H1 (cell line): ENCODE measurements around the gene CST7. TPM values are rescaled to one million over a fixed set of nuclear protein-coding genes. Genes with fewer than 3 reads are reported as not detected.
"Not testable (repeated sequence)": the region's sequence is repeated elsewhere in the genome, so short reads cannot be mapped to it uniquely, and the experiment has no call there.

ENCODE experiments used
- CTCF ChIA-PET: fragments of 300-600 bp; sonication (Branson Sonifier 250); formaldehyde crosslinking; loops from one replicate; lab custom pipeline; 2021; ENCODE audit not compliant: partially characterized antibody; lab: Charles Lee
- POLR2A ChIA-PET: fragments of 300-600 bp; sonication (Branson Sonifier 250); formaldehyde crosslinking; loops from one replicate; lab custom pipeline; 2021; ENCODE audit warnings: inconsistent platforms; ENCODE audit not compliant: partially characterized antibody; lab: Charles Lee
- DNase-seq, 2 experiments: peaks; one replicate each; pipeline versions ENCODE4 v3.0.0 to v3.0.0-alpha.2; 2010 to 2022; ENCODE audit warnings: low spot score in 2 of 2, low read depth in 1 of 2, mixed read lengths in 1 of 2
- FAIRE-seq: peaks from 2 replicates; lab custom pipeline; 2011; peaks lifted over from hg19 to GRCh38; lab: Jason Lieb, UNC
- H2AFZ ChIP-seq: 2 replicates; pipeline ENCODE4 v1.8.1; 2012; ENCODE audit warnings: low read length, inconsistent platforms
- H2AK5ac ChIP-seq: 2 replicates; pipeline ENCODE4 v1.6.1; 2013; ENCODE audit warnings: low read depth, low read length
- H2BK120ac ChIP-seq: replicated peaks from 2 replicates; pipeline ENCODE3; 2013; ENCODE audit warnings: low read depth, low read length, inconsistent platforms
- H2BK12ac ChIP-seq: 2 replicates; pipeline ENCODE4 v1.6.1; 2013; ENCODE audit warnings: low read depth, low read length
- H2BK15ac ChIP-seq: 2 replicates; pipeline ENCODE4 v1.6.1; 2013; ENCODE audit warnings: low read length
- H2BK20ac ChIP-seq: 2 replicates; pipeline ENCODE4 v1.6.1; 2013; ENCODE audit warnings: low read length
- H2BK5ac ChIP-seq: 2 replicates; pipeline ENCODE4 v1.6.1; 2013; ENCODE audit warnings: low read depth, low read length
- H3K14ac ChIP-seq: 2 replicates; pipeline ENCODE4 v1.6.1; 2013; ENCODE audit warnings: inconsistent platforms; ENCODE audit not compliant: insufficient read length
- H3K18ac ChIP-seq: 2 replicates; pipeline ENCODE4 v1.6.1; 2013; ENCODE audit warnings: low read length; ENCODE audit errors: extremely low read depth
- H3K23ac ChIP-seq: 2 replicates; pipeline ENCODE4 v1.6.1; 2013; ENCODE audit warnings: inconsistent platforms; ENCODE audit not compliant: insufficient read length
- H3K23me2 ChIP-seq: 2 replicates; pipeline ENCODE4 v1.6.1; 2013; ENCODE audit warnings: low read depth, low read length
- H3K27ac ChIP-seq: 2 replicates; pipeline ENCODE4 v1.6.1; 2011; ENCODE audit warnings: low read depth, low read length, inconsistent platforms
- H3K27me3 ChIP-seq, 4 experiments: replicated peaks in 1 of 4; 1 replicate in 1 of 4; 2 replicates in 3 of 4; pipeline versions ENCODE4 v1.6.1 to v1.8.1; 2011 to 2013; ENCODE audit warnings: low read length in 3 of 4, mild to moderate bottlenecking in 3 of 4, inconsistent platforms in 2 of 4, mixed read lengths in 2 of 4, moderate library complexity in 1 of 4; ENCODE audit not compliant: control insufficient read depth in 3 of 4, insufficient read depth in 3 of 4; ENCODE audit errors: extremely low read depth in 1 of 4
- H3K36me3 ChIP-seq, 4 experiments: 2 replicates each; pipeline versions ENCODE4 v1.6.1 to v1.8.1; 2011 to 2013; ENCODE audit warnings: mild to moderate bottlenecking in 4 of 4, low read length in 3 of 4, moderate library complexity in 2 of 4, control low read depth in 1 of 4, inconsistent platforms in 1 of 4; ENCODE audit not compliant: insufficient read depth in 4 of 4, control insufficient read depth in 2 of 4
- H3K4ac ChIP-seq: replicated peaks from 2 replicates; pipeline ENCODE3; 2013; ENCODE audit warnings: low read length, low read depth, mixed read lengths, inconsistent platforms; ENCODE audit not compliant: insufficient read length
- H3K4me1 ChIP-seq, 4 experiments: replicated peaks in 1 of 4; 1 replicate in 1 of 4; 2 replicates in 3 of 4; pipeline versions ENCODE4 v1.6.1 to v1.8.1; 2011 to 2013; ENCODE audit warnings: low read length in 3 of 4, inconsistent platforms in 2 of 4, mixed read lengths in 1 of 4; ENCODE audit not compliant: insufficient read depth in 4 of 4, control insufficient read depth in 3 of 4
- H3K4me2 ChIP-seq, 2 experiments: 2 replicates each; pipeline versions ENCODE4 v1.6.1 to v1.8.1; 2011 to 2013; ENCODE audit warnings: low read depth in 2 of 2, low read length in 2 of 2, control low read depth in 1 of 2, inconsistent platforms in 1 of 2, mild to moderate bottlenecking in 1 of 2; ENCODE audit not compliant: insufficient read depth in 1 of 2
- H3K4me3 ChIP-seq, 4 experiments: fragments of 200-600, 300-600 bp in 1 of 4; sonication (generic), shearing (Covaris generic), sonication (Bioruptor Twin) in 1 of 4; 2 replicates each; pipeline versions ENCODE4 v1.5.1 to v1.8.1; 2011 to 2016; ENCODE audit warnings: low read length in 4 of 4, low read depth in 3 of 4, control low read depth in 2 of 4, inconsistent platforms in 2 of 4, mild to moderate bottlenecking in 2 of 4, mixed read lengths in 1 of 4, moderate library complexity in 1 of 4; ENCODE audit not compliant: insufficient read depth in 2 of 4; ENCODE audit errors: extremely low read depth in 1 of 4
- H3K56ac ChIP-seq: replicated peaks from 2 replicates; pipeline ENCODE3; 2013; ENCODE audit warnings: low read depth, mild to moderate bottlenecking, mixed read lengths, low read length, inconsistent platforms; ENCODE audit not compliant: insufficient read length
- H3K79me1 ChIP-seq: 2 replicates; pipeline ENCODE4 v1.6.1; 2013; ENCODE audit warnings: low read depth, low read length, control low read depth
- H3K79me2 ChIP-seq, 2 experiments: 2 replicates each; pipeline versions ENCODE4 v1.6.1 to v1.8.1; 2012 to 2013; ENCODE audit warnings: low read length in 2 of 2, mild to moderate bottlenecking in 2 of 2, inconsistent platforms in 1 of 2; ENCODE audit not compliant: insufficient read depth in 2 of 2, control insufficient read depth in 1 of 2
- H3K9ac ChIP-seq, 4 experiments: replicated peaks in 1 of 4; 1 replicate in 1 of 4; 2 replicates in 3 of 4; pipeline versions ENCODE4 v1.6.1 to v1.8.1; 2011 to 2013; ENCODE audit warnings: low read depth in 3 of 4, low read length in 3 of 4, control low read depth in 2 of 4, mild to moderate bottlenecking in 2 of 4, moderate library complexity in 2 of 4, inconsistent platforms in 1 of 4; ENCODE audit errors: extremely low read depth in 1 of 4
- H3K9me3 ChIP-seq, 2 experiments: 2 replicates each; pipeline versions ENCODE4 v1.6.1 to v1.8.1; 2012 to 2013; ENCODE audit warnings: mild to moderate bottlenecking in 2 of 2, moderate library complexity in 2 of 2, control low read depth in 1 of 2, inconsistent platforms in 1 of 2, low read depth in 1 of 2, low read length in 1 of 2, mixed read lengths in 1 of 2; ENCODE audit not compliant: insufficient read depth in 2 of 2
- H4K20me1 ChIP-seq, 2 experiments: replicated peaks in 1 of 2; 2 replicates each; pipeline versions ENCODE3 to v1.8.1; 2011 to 2013; ENCODE audit warnings: inconsistent platforms in 2 of 2, low read length in 2 of 2, mild to moderate bottlenecking in 1 of 2; ENCODE audit not compliant: insufficient read depth in 2 of 2, control insufficient read depth in 1 of 2
- H4K5ac ChIP-seq: 2 replicates; pipeline ENCODE4 v1.6.1; 2013; ENCODE audit warnings: low read length, low read depth, mixed read lengths, inconsistent platforms; ENCODE audit not compliant: insufficient read length
- H4K8ac ChIP-seq: 2 replicates; pipeline ENCODE4 v1.8.0; 2013; ENCODE audit warnings: mild to moderate bottlenecking, moderate library complexity, low read length, inconsistent platforms; ENCODE audit not compliant: insufficient read depth; ENCODE audit errors: extremely low read depth
- H4K91ac ChIP-seq: replicated peaks from 2 replicates; pipeline ENCODE3; 2013; ENCODE audit warnings: low read length, mixed read lengths, inconsistent platforms; ENCODE audit not compliant: insufficient read length
- WGBS, 2 experiments: shearing (Covaris generic) in 1 of 2; methylation state at CpG; one replicate each; pipeline versions ENCODE4 v1.1.6 to v1.1.7; 2013 to 2015; ENCODE audit warnings: low lambda C conversion rate in 2 of 2, mixed read lengths in 2 of 2, inconsistent platforms in 1 of 2, low coverage in 1 of 2, missing lambda C conversion rate in 1 of 2; ENCODE audit not compliant: insufficient replicate concordance in 2 of 2, insufficient coverage in 1 of 2, insufficient read length in 1 of 2; ENCODE audit errors: extremely low coverage in 1 of 2, missing lambda C conversion rate in 1 of 2; 5-methylcytosine and 5-hydroxymethylcytosine counted together
- polyA plus RNA-seq, 7 experiments: library from polyadenylated mRNA; depleted of rRNA in 3 of 7; stranded (reverse) in 5 of 7; unstranded in 2 of 7; fragments of >200 nt in 5 of 7; fragments of 200-250 nt in 2 of 7; gene quantifications; 1 replicate in 5 of 7; 2 replicates in 1 of 7; 4 replicates in 1 of 7; pipeline versions ENCODE4 v1.2.1 to v1.2.3, GENCODE V29; 2011 to 2013; ENCODE audit warnings: missing spikeins in 2 of 7, mixed read lengths in 2 of 7
- total RNA-seq: library from RNA; stranded (reverse); fragmentation: NEBNext Ultra II Directional; extraction: Animal tissue kit (Norgen Biotek cat#: 25700); gene quantifications from 2 replicates; pipeline ENCODE4 v1.2.1, GENCODE V29; 2021

The CST7 gene
- total and polyA plus RNA-seq, 2 of the 8 experiments (the other 6 are each of a cell fraction or from before 2014, with no cell fraction given) = not detected

DNA sequence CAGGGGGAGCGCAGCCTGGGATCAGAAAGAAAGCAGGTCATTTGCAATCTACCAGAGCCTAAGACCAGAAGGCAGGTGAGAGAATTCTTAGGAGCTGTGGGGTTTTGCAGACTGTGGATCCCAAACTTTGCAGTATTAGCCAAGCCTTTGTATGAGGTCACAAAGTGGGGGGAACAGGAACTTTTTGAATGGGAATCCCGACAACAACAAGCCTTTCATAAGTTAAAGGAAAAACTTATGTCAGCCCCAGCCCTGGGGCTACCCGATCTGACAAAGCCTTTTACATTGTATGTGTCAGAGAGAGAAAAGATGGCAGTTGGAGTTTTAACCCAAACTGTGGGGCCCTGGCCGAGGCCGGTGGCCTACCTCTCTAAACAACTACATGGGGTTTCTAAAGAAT, 19.8 kb upstream of the CST7 start:
- H4K91ac ChIP-seq, H3K79me1 ChIP-seq, H2AK5ac ChIP-seq, H3K36me3 ChIP-seq, H4K20me1 ChIP-seq, H3K4me3 ChIP-seq, H3K4me1 ChIP-seq, H3K4ac ChIP-seq, H3K14ac ChIP-seq, H2BK5ac ChIP-seq, H2BK12ac ChIP-seq, FAIRE-seq, DNase-seq, H4K5ac ChIP-seq, H3K23ac ChIP-seq, H3K18ac ChIP-seq, H3K9ac ChIP-seq, H3K27me3 ChIP-seq, H2BK15ac ChIP-seq, H3K56ac ChIP-seq, H3K27ac ChIP-seq, H3K4me2 ChIP-seq, H3K9me3 ChIP-seq, H4K8ac ChIP-seq, H2BK120ac ChIP-seq, H3K79me2 ChIP-seq, H3K23me2 ChIP-seq, POLR2A ChIA-PET, H2BK20ac ChIP-seq, H2AFZ ChIP-seq: not testable (repeated sequence)
- CTCF ChIA-PET = interaction anchor here (1.5 to 5.4 kb wide), 5 partner anchors 11 to 144 kb away, joined by 3 to 48 read pairs (median 7); no protein-coding TSS in a partner anchor
- 87% methylated on average over 5 of the region's 5 CpGs; no CpG with 5 or more reads in 1 of the 2 experiments for WGBS, 2 experiments
